Keratinocyte (primary cell): Measurements from ENCODE around the gene SMARCD3. TPM values are rescaled to one million over a fixed set of nuclear protein-coding genes. Genes with fewer than 3 reads are reported as not detected.

ENCODE experiments used
- DNase-seq: peaks from one replicate; pipeline ENCODE4 v3.0.0-alpha.2; 2011; ENCODE audit warnings: low read depth, missing footprints, low spot score
- FAIRE-seq: peaks from 2 replicates; lab custom pipeline; 2011; peaks lifted over from hg19 to GRCh38; lab: Jason Lieb, UNC
- H2AFZ ChIP-seq: 2 replicates; pipeline ENCODE4 v1.6.0; 2012; ENCODE audit warnings: low read length, control low read depth, inconsistent platforms; ENCODE audit not compliant: control insufficient read depth
- H3K27ac ChIP-seq: 2 replicates; pipeline ENCODE4 v1.5.1; 2011; ENCODE audit warnings: low read length; ENCODE audit not compliant: control insufficient read depth, insufficient read depth
- H3K27me3 ChIP-seq: 3 replicates; pipeline ENCODE4 v1.6.0; 2011; ENCODE audit warnings: low read length; ENCODE audit not compliant: control insufficient read depth, insufficient read depth; ENCODE audit errors: extremely low read depth
- H3K36me3 ChIP-seq, 2 experiments: 2 replicates in 1 of 2; 3 replicates in 1 of 2; pipeline ENCODE4 v1.5.1; 2011; ENCODE audit warnings: low read length in 2 of 2, mild to moderate bottlenecking in 1 of 2; ENCODE audit not compliant: control insufficient read depth in 2 of 2, insufficient read depth in 2 of 2; ENCODE audit errors: extremely low read depth in 1 of 2
- H3K4me1 ChIP-seq: 3 replicates; pipeline ENCODE4 v1.5.1; 2011; ENCODE audit warnings: low read length; ENCODE audit not compliant: control insufficient read depth, insufficient read depth; ENCODE audit errors: extremely low read depth
- H3K4me2 ChIP-seq: 3 replicates; pipeline ENCODE4 v1.6.0; 2011; ENCODE audit warnings: low read depth, low read length; ENCODE audit not compliant: control insufficient read depth, insufficient read depth; ENCODE audit errors: extremely low read depth
- H3K4me3 ChIP-seq, 3 experiments: fragments of 200-600 bp in 1 of 3; sonication (generic) in 1 of 3; 2 replicates in 2 of 3; 3 replicates in 1 of 3; pipeline ENCODE4 v1.5.1; 2011 to 2016; ENCODE audit warnings: low read length in 3 of 3, mild to moderate bottlenecking in 3 of 3, control low read depth in 2 of 3, inconsistent platforms in 1 of 3, low read depth in 1 of 3, mixed read lengths in 1 of 3, mixed run types in 1 of 3, moderate library complexity in 1 of 3; ENCODE audit not compliant: control insufficient read depth in 2 of 3, insufficient read depth in 2 of 3; ENCODE audit errors: extremely low read depth in 1 of 3
- H3K79me2 ChIP-seq: 2 replicates; pipeline ENCODE4 v1.6.0; 2012; ENCODE audit warnings: low read length; ENCODE audit not compliant: control insufficient read depth, insufficient read depth
- H3K9ac ChIP-seq: 3 replicates; pipeline ENCODE4 v1.6.0; 2011; ENCODE audit warnings: low read length; ENCODE audit not compliant: control insufficient read depth, insufficient read depth; ENCODE audit errors: extremely low read depth
- H3K9me1 ChIP-seq: 3 replicates; pipeline ENCODE4 v1.6.0; 2011; ENCODE audit warnings: low read length; ENCODE audit not compliant: control insufficient read depth, insufficient read depth; ENCODE audit errors: extremely low read depth
- H3K9me3 ChIP-seq: 2 replicates; pipeline ENCODE4 v1.5.1; 2012; ENCODE audit warnings: low read depth, low read length; ENCODE audit not compliant: control insufficient read depth
- H4K20me1 ChIP-seq: 3 replicates; pipeline ENCODE4 v1.6.0; 2011; ENCODE audit warnings: low read length; ENCODE audit not compliant: control insufficient read depth, insufficient read depth; ENCODE audit errors: extremely low read depth
- CTCF ChIP-seq, 3 experiments: IDR thresholded peaks in 1 of 3; conservative IDR thresholded peaks in 1 of 3; optimal IDR thresholded peaks in 1 of 3; 2 replicates in 2 of 3; 3 replicates in 1 of 3; pipeline versions ENCODE3 to v1.5.1; 2011; ENCODE audit warnings: low read length in 3 of 3, mild to moderate bottlenecking in 3 of 3, moderate library complexity in 2 of 3, control low read depth in 1 of 3, inconsistent platforms in 1 of 3; ENCODE audit not compliant: insufficient read depth in 2 of 3; ENCODE audit errors: extremely low read depth in 1 of 3
- EZH2 ChIP-seq: IDR thresholded peaks from one replicate; pipeline ENCODE4 v1.6.1; 2012; ENCODE audit warnings: inconsistent platforms, mild to moderate bottlenecking, low read length, moderate library complexity
- dilution Hi-C: fragments of 300-500 bp; cut with MboI; formaldehyde crosslinking; loops from one replicate; pipeline ENCODE4 v1.7.0; 2020; ENCODE audit warnings: low sequenced_read_pairs; ENCODE audit not compliant: extremely low pct_ligation_motif_present
- polyA plus RNA-seq, 5 experiments: library from polyadenylated mRNA; depleted of rRNA in 3 of 5; stranded (reverse) in 3 of 5; stranded (forward) in 1 of 5; unstranded in 1 of 5; fragments of >200 nt; gene quantifications; 1 replicate in 1 of 5; 2 replicates in 3 of 5; 3 replicates in 1 of 5; pipeline versions ENCODE4 v1.2.1 to v1.2.3, GENCODE V29; 2011 to 2012; ENCODE audit warnings: missing spikeins in 2 of 5, low read depth in 1 of 5, low replicate concordance in 1 of 5

The SMARCD3 gene
- polyA plus RNA-seq, 1 donor (not counting 4 experiments of a cell fraction or from before 2014, with no cell fraction given) = 3.0 TPM

- no peaks in the 10 kb centered on the region for H3K36me3 ChIP-seq
- no peaks in the 10 kb centered on the region for H3K9me1 ChIP-seq
- H3K4me2 ChIP-seq = peak overlapping the region; percentile 76
- H3K4me1 ChIP-seq = peaks cover 14% of the 10 kb centered on the region
- dilution Hi-C loops = no loop called here
- H4K20me1 ChIP-seq = no peaks in the 10 kb centered on the region
- no peak for DNase-seq
- peaks cover 36% of the 10 kb centered on the region for H3K27me3 ChIP-seq
- peak overlapping the region; percentile 47 for H3K9ac ChIP-seq
- H3K79me2 ChIP-seq = no peaks in the 10 kb centered on the region
- peak overlapping the region in 1 of 3 experiments; percentile 54 for H3K4me3 ChIP-seq
- FAIRE-seq = no peak
- no peak for TF ChIP-seq EZH2
- no peak for TF ChIP-seq CTCF (optimal IDR thresholded peaks at IDR 0.05 in 1 of 3, IDR thresholded peaks at IDR 0.05 in 1 of 3, conservative IDR thresholded peaks at IDR 0.05 in 1 of 3; ENCODE audit: extremely low read depth in 1 of 3, insufficient read depth in 2 of 3, low read length in 3 of 3)
- H2AFZ ChIP-seq = peak overlapping the region; percentile 87
- H3K9me3 ChIP-seq = no peaks in the 10 kb centered on the region
- H3K27ac ChIP-seq = no peak overlapping the region
Measured at GRCh38 chr7:151252561-151252835, 4.0 kb upstream of the SMARCD3 start.

- Histone ChIP-seq H3K4me2 (peak overlapping the region; percentile 76), H3K79me2 (no peaks in the 10 kb centered on the region), H3K9me3 (no peaks in the 10 kb centered on the region), H3K9ac (peak overlapping the region; percentile 47), H3K27ac (no peak overlapping the region), H3K36me3 (no peaks in the 10 kb centered on the region), H2AFZ (peak overlapping the region; percentile 87), H3K4me1 (peaks cover 14% of the 10 kb centered on the region), H3K27me3 (peaks cover 37% of the 10 kb centered on the region), H3K9me1 (no peaks in the 10 kb centered on the region), H3K4me3 (peak overlapping the region; percentile 37 to 54 (median 51)), H4K20me1 (no peaks in the 10 kb centered on the region)
- no peak for FAIRE-seq
- DNase-seq = no peak
- dilution Hi-C loops = no loop called here
- TF ChIP-seq CTCF (optimal IDR thresholded peaks at IDR 0.05 in 1 of 3, IDR thresholded peaks at IDR 0.05 in 1 of 3, conservative IDR thresholded peaks at IDR 0.05 in 1 of 3; ENCODE audit: extremely low read depth in 1 of 3, insufficient read depth in 2 of 3, low read length in 3 of 3) = no peak
Measured at GRCh38 chr7:151251689-151252560, 3.4 kb upstream of the SMARCD3 start.
